SJSA1 (cell line): ENCODE measurements around the gene RAB8B. TPM values are rescaled to one million over a fixed set of nuclear protein-coding genes. Genes with fewer than 3 reads are reported as not detected.
A peak's percentile ranks its signal among the peaks of the same experiment; 100 is the strongest.

Source experiments
- DNase-seq, 2 experiments: peaks; one replicate each; pipeline ENCODE4 v3.0.0-alpha.2; 2015 to 2020; ENCODE audit warnings: low spot score in 2 of 2, low read depth in 1 of 2
- H3K27ac ChIP-seq: fragments of 250-450 bp; sonication (Bioruptor Pico); 2 replicates; pipeline ENCODE4 v1.5.1; 2020; ENCODE audit warnings: mild to moderate bottlenecking, moderate library complexity
- H3K27me3 ChIP-seq: fragments of 250-450 bp; sonication (Bioruptor Pico); replicated peaks from 2 replicates; pipeline ENCODE4 v1.5.1; 2020; ENCODE audit warnings: mild to moderate bottlenecking, moderate library complexity
- H3K36me3 ChIP-seq: fragments of 250-450 bp; sonication (Bioruptor Pico); 2 replicates; pipeline ENCODE4 v1.5.1; 2020; ENCODE audit warnings: mild to moderate bottlenecking
- H3K4me1 ChIP-seq: fragments of 250-450 bp; sonication (Bioruptor Pico); replicated peaks from 2 replicates; pipeline ENCODE4 v1.6.1; 2021; ENCODE audit warnings: mild to moderate bottlenecking
- H3K4me3 ChIP-seq: fragments of 250-450 bp; sonication (Bioruptor Pico); 2 replicates; pipeline ENCODE4 v1.5.1; 2020; ENCODE audit warnings: mild to moderate bottlenecking
- H3K9me3 ChIP-seq: fragments of 250-450 bp; sonication (Bioruptor Pico); replicated peaks from 2 replicates; pipeline ENCODE4 v1.5.1; 2020; ENCODE audit warnings: mild to moderate bottlenecking
- total RNA-seq: library from RNA; depleted of rRNA; stranded (reverse); fragments of >200 nt; shearing (Covaris generic); gene quantifications from 2 replicates; pipeline ENCODE4 v1.2.3, GENCODE V29; 2014

RAB8B gene
- total RNA-seq, 1 experiment from 2014 or later, result 75.1 TPM

GRCh38 chr15:63260791-63261190 is 71.4 kb downstream of the RAB8B start:
- peaks cover 15% of the 10 kb centered on the region for H3K4me1 ChIP-seq
- peaks cover 52% of the 10 kb centered on the region for H3K36me3 ChIP-seq
- H3K4me3 ChIP-seq, result no peak overlapping the region
- no peaks in the 10 kb centered on the region for H3K9me3 ChIP-seq
- no peak overlapping the region for H3K27ac ChIP-seq
- no peaks in the 10 kb centered on the region for H3K27me3 ChIP-seq
- no peak for DNase-seq

- H3K27ac ChIP-seq, result no peak overlapping the region
- peaks cover 52% of the 10 kb centered on the region for H3K36me3 ChIP-seq
- DNase-seq, result no peak
- H3K4me1 ChIP-seq, result peaks cover 11% of the 10 kb centered on the region
- no peaks in the 10 kb centered on the region for H3K27me3 ChIP-seq
- H3K9me3 ChIP-seq, result no peaks in the 10 kb centered on the region
- H3K4me3 ChIP-seq, result no peak overlapping the region
Measured at GRCh38 chr15:63261311-63261710, 71.9 kb downstream of the RAB8B start.

- no peaks in the 10 kb centered on the region for H3K27me3 ChIP-seq
- H3K9me3 ChIP-seq, result no peaks in the 10 kb centered on the region
- no peak for DNase-seq
- no peak overlapping the region for H3K27ac ChIP-seq
- peaks cover 51% of the 10 kb centered on the region for H3K36me3 ChIP-seq
- H3K4me3 ChIP-seq, result no peak overlapping the region
- H3K4me1 ChIP-seq, result no peaks in the 10 kb centered on the region
Measured at GRCh38 chr15:63263519-63263918, 74.1 kb downstream of the RAB8B start.

- no peak overlapping the region for H3K27ac ChIP-seq
- H3K4me1 ChIP-seq, result no peaks in the 10 kb centered on the region
- H3K4me3 ChIP-seq, result no peak overlapping the region
- H3K27me3 ChIP-seq, result no peaks in the 10 kb centered on the region
- no peaks in the 10 kb centered on the region; the same call in 1 of the 2 replicates for H3K9me3 ChIP-seq
- no peak for DNase-seq
- peaks cover 44% of the 10 kb centered on the region for H3K36me3 ChIP-seq
Measured at GRCh38 chr15:63264688-63265293, 75.4 kb downstream of the RAB8B start.

- peaks cover 2% of the 10 kb centered on the region; the same call in 1 of the 2 replicates for H3K9me3 ChIP-seq
Measured at GRCh38 chr15:63274427-63274826, 85.0 kb downstream of the RAB8B start.

GRCh38 chr15:63276342-63277037 is 87.1 kb downstream of the RAB8B start:
- Histone ChIP-seq H3K27me3 (no peaks in the 10 kb centered on the region), H3K4me1 (peaks cover 17% of the 10 kb centered on the region), H3K27ac (peak overlapping the region; percentile 90), H3K9me3 (0 out of 2 replicates have a peak, but pooled peaks cover 2% of the 10 kb centered on the region), H3K4me3 (peak overlapping the region; percentile 92), H3K36me3 (peaks cover 22% of the 10 kb centered on the region)
- no peak for DNase-seq

More at GRCh38 chr15:63274427-63274826, 85.0 kb downstream of the RAB8B start:
- peaks cover 17% of the 10 kb centered on the region for H3K4me1 ChIP-seq
- no peak for DNase-seq
- peaks cover 8% of the 10 kb centered on the region for H3K36me3 ChIP-seq
- no peaks in the 10 kb centered on the region for H3K27me3 ChIP-seq
- no peak overlapping the region for H3K27ac ChIP-seq
- no peak overlapping the region for H3K4me3 ChIP-seq

GRCh38 chr15:63277038-63277892 is 87.9 kb downstream of the RAB8B start, which contains the start of gene APH1B:
Gene APH1B, plus strand, starts transcription at chr15:63277605. Its CDS starts 19 bp downstream, at chr15:63277624.
- Histone ChIP-seq H3K27me3 (no peaks in the 10 kb centered on the region), H3K36me3 (peaks cover 22% of the 10 kb centered on the region), H3K4me1 (peaks cover 17% of the 10 kb centered on the region), H3K27ac (peak within 1 kb of the TSS; percentile 90), H3K9me3 (0 out of 2 replicates have a peak, but pooled peaks cover 2% of the 10 kb centered on the region), H3K4me3 (peak within 1 kb of the TSS; percentile 92)
- peak; percentile 77 to 87 for DNase-seq

- no peak for DNase-seq
- peak overlapping the region; percentile 87 for H3K27ac ChIP-seq
Measured at GRCh38 chr15:63277893-63278456, 88.6 kb downstream of the RAB8B start.

GRCh38 chr15:63283126-63283525 is 93.7 kb downstream of the RAB8B start:
- Histone ChIP-seq H3K36me3 (peaks cover 40% of the 10 kb centered on the region), H3K27me3 (no peaks in the 10 kb centered on the region), H3K4me3 (no peak overlapping the region), H3K27ac (no peak overlapping the region), H3K4me1 (0 out of 2 replicates have a peak, but pooled peaks cover 2% of the 10 kb centered on the region), H3K9me3 (no peaks in the 10 kb centered on the region)
- DNase-seq, result no peak

More at GRCh38 chr15:63277893-63278456, 88.6 kb downstream of the RAB8B start:
- 0 out of 2 replicates have a peak, but pooled peaks cover 2% of the 10 kb centered on the region for H3K9me3 ChIP-seq
- H3K36me3 ChIP-seq, result peaks cover 22% of the 10 kb centered on the region
- H3K4me1 ChIP-seq, result peaks cover 17% of the 10 kb centered on the region
- no peaks in the 10 kb centered on the region for H3K27me3 ChIP-seq
- peak overlapping the region; percentile 92 for H3K4me3 ChIP-seq

- no peak overlapping the region for H3K4me3 ChIP-seq
- H3K4me1 ChIP-seq, result no peaks in the 10 kb centered on the region; the same call in 1 of the 2 replicates
- no peak for DNase-seq
- no peak overlapping the region for H3K27ac ChIP-seq
- H3K9me3 ChIP-seq, result no peaks in the 10 kb centered on the region
- peaks cover 39% of the 10 kb centered on the region for H3K36me3 ChIP-seq
- H3K27me3 ChIP-seq, result no peaks in the 10 kb centered on the region
Measured at GRCh38 chr15:63284335-63284734, 94.9 kb downstream of the RAB8B start.

- H3K27me3 ChIP-seq, result no peaks in the 10 kb centered on the region
- peaks cover 31% of the 10 kb centered on the region for H3K36me3 ChIP-seq
- H3K4me3 ChIP-seq, result no peak overlapping the region
- H3K9me3 ChIP-seq, result no peaks in the 10 kb centered on the region
- peaks cover 18% of the 10 kb centered on the region for H3K4me1 ChIP-seq
- DNase-seq, result no peak
- H3K27ac ChIP-seq, result no peak overlapping the region
Measured at GRCh38 chr15:63287109-63287508, 97.7 kb downstream of the RAB8B start.

GRCh38 chr15:63288342-63288741 is 98.9 kb downstream of the RAB8B start:
- no peaks in the 10 kb centered on the region for H3K9me3 ChIP-seq
- DNase-seq, result no peak
- peaks cover 38% of the 10 kb centered on the region for H3K36me3 ChIP-seq
- H3K27me3 ChIP-seq, result no peaks in the 10 kb centered on the region
- H3K4me3 ChIP-seq, result no peak overlapping the region
- H3K4me1 ChIP-seq, result peaks cover 22% of the 10 kb centered on the region
- no peak overlapping the region for H3K27ac ChIP-seq

- peaks cover 34% of the 10 kb centered on the region for H3K36me3 ChIP-seq
- H3K4me1 ChIP-seq, result peaks cover 22% of the 10 kb centered on the region
- no peak overlapping the region for H3K4me3 ChIP-seq
- H3K9me3 ChIP-seq, result no peaks in the 10 kb centered on the region
- no peaks in the 10 kb centered on the region for H3K27me3 ChIP-seq
- peak in 1 of 2 experiments; percentile 63 for DNase-seq
- H3K27ac ChIP-seq, result no peak overlapping the region
Measured at GRCh38 chr15:63288778-63289378, 99.5 kb downstream of the RAB8B start.
